IPS-11a (cell line): Measurements from ENCODE around the gene PPP2R1B.

Source experiments
- H3K4me3 ChIP-seq: one replicate; pipeline ENCODE4 v1.5.1; 2013; ENCODE audit warnings: low read depth, low read length, control low read depth

Gene PPP2R1B

GRCh38 chr11:111749646-111750045, 16.5 kb downstream of the PPP2R1B start:
- H3K4me3 ChIP-seq = no peak overlapping the region

- H3K4me3 ChIP-seq = no peak overlapping the region
Measured at GRCh38 chr11:111748035-111748804, 18.0 kb downstream of the PPP2R1B start.

- H3K4me3 ChIP-seq = no peak overlapping the region
Measured at GRCh38 chr11:111745719-111746504, 20.3 kb downstream of the PPP2R1B start.

GRCh38 chr11:111743700-111744099, 22.5 kb downstream of the PPP2R1B start:
- no peak overlapping the region for H3K4me3 ChIP-seq

- no peak overlapping the region for H3K4me3 ChIP-seq
Measured at GRCh38 chr11:111741751-111742150, 24.4 kb downstream of the PPP2R1B start.

- H3K4me3 ChIP-seq = no peak overlapping the region
Measured at GRCh38 chr11:111739299-111739698, 26.9 kb downstream of the PPP2R1B start.

GRCh38 chr11:111737444-111738210, 28.6 kb downstream of the PPP2R1B start:
- no peak overlapping the region for H3K4me3 ChIP-seq

- no peak overlapping the region for H3K4me3 ChIP-seq
Measured at GRCh38 chr11:111736621-111737443, 29.4 kb downstream of the PPP2R1B start.

GRCh38 chr11:111736181-111736590, 30.0 kb downstream of the PPP2R1B start:
- H3K4me3 ChIP-seq = no peak overlapping the region

GRCh38 chr11:111735262-111736116, 30.7 kb downstream of the PPP2R1B start:
- no peak overlapping the region for H3K4me3 ChIP-seq

GRCh38 chr11:111734954-111735261, 31.3 kb downstream of the PPP2R1B start:
- no peak overlapping the region for H3K4me3 ChIP-seq

GRCh38 chr11:111734101-111734953, 31.9 kb downstream of the PPP2R1B start:
- H3K4me3 ChIP-seq = no peak overlapping the region

- no peak overlapping the region for H3K4me3 ChIP-seq
Measured at GRCh38 chr11:111733611-111734088, 32.5 kb downstream of the PPP2R1B start.

- H3K4me3 ChIP-seq = no peak overlapping the region
Measured at GRCh38 chr11:111733016-111733415, 33.2 kb downstream of the PPP2R1B start.

- no peak overlapping the region for H3K4me3 ChIP-seq
Measured at GRCh38 chr11:111731821-111732220, 34.4 kb downstream of the PPP2R1B start.

GRCh38 chr11:111730871-111731591, 35.2 kb downstream of the PPP2R1B start:
- no peak overlapping the region for H3K4me3 ChIP-seq

- H3K4me3 ChIP-seq = no peak overlapping the region
Measured at GRCh38 chr11:111729831-111730311, 36.3 kb downstream of the PPP2R1B start.
